A673 (cell line): ENCODE data around the gene UBE2Q1.

Experiments
- EZH2 ChIP-seq: fragments of 200-600 bp; sonication (generic); IDR thresholded peaks from 2 replicates; pipeline ENCODE4 v1.6.1; 2017; ENCODE audit warnings: borderline replicate concordance, low read depth, mild to moderate bottlenecking, mixed read lengths, antibody characterized with exemption, low read length; ENCODE audit not compliant: poor library complexity, severe bottlenecking
- TF ChIP-seq, protein P1 (sequence below): fragments of 300-800, 200-600 bp; sonication (generic); conservative IDR thresholded peaks from 2 replicates; pipeline ENCODE4 v1.5.1; 2017; ENCODE audit warnings: low read depth, mild to moderate bottlenecking, antibody characterized with exemption, low read length, moderate library complexity, mixed read lengths

DNA sequence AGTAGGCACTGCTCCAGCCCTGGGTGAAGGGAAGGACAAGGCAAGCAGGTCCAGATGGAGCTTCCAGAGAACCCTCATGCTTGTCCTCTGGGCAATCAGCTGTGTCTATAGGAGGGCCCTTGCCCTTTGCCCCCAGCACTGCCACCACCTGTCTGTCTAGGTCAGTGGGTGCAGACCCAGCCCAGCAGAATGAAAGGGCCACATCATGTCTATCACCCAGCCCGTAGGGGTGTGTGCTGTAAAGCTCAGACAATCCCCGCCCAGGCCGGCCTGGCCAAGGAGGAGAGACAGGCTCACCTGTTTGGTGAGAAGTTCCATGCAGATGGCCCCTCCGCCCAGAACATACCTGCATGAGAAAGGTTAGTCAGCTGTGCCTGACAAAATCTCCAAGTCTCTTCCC lies 7.0 kb downstream of the UBE2Q1 start:
- TF ChIP-seq, protein P1, sequence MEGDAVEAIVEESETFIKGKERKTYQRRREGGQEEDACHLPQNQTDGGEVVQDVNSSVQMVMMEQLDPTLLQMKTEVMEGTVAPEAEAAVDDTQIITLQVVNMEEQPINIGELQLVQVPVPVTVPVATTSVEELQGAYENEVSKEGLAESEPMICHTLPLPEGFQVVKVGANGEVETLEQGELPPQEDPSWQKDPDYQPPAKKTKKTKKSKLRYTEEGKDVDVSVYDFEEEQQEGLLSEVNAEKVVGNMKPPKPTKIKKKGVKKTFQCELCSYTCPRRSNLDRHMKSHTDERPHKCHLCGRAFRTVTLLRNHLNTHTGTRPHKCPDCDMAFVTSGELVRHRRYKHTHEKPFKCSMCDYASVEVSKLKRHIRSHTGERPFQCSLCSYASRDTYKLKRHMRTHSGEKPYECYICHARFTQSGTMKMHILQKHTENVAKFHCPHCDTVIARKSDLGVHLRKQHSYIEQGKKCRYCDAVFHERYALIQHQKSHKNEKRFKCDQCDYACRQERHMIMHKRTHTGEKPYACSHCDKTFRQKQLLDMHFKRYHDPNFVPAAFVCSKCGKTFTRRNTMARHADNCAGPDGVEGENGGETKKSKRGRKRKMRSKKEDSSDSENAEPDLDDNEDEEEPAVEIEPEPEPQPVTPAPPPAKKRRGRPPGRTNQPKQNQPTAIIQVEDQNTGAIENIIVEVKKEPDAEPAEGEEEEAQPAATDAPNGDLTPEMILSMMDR = no peak
- no peak for TF ChIP-seq EZH2
